Central memory CD8-positive, alpha-beta T cell (primary cell): ENCODE results near the gene CCBE1.
"Not testable (repeated sequence)": the region's sequence is repeated elsewhere in the genome, so short reads cannot be mapped to it uniquely, and the experiment has no call there.

Experiments used
- ATAC-seq: fragments of 150-1000 bp; cut with Tn5 transposase; replicated peaks from 2 replicates; pipeline ENCODE4 v1.10.0; 2022; ENCODE audit warnings: mild to moderate bottlenecking, moderate FRiP score, moderate number of reproducible peaks; ENCODE audit not compliant: poor library complexity, severe bottlenecking; ENCODE audit errors: extremely low read depth
- DNase-seq, 2 donors: peaks; one replicate each; pipeline ENCODE4 v3.0.0; 2021; ENCODE audit warnings: low spot score in 2 of 2
- H3K27ac Mint-ChIP-seq: one replicate; pipeline ENCODE4 v1.8.0; 2022; ENCODE audit warnings: low read depth, mild to moderate bottlenecking, moderate library complexity, mixed read lengths
- H3K27me3 Mint-ChIP-seq: one replicate; pipeline ENCODE4 v1.8.0; 2022; ENCODE audit warnings: mixed read lengths
- H3K36me3 Mint-ChIP-seq: one replicate; pipeline ENCODE4 v1.8.0; 2022; ENCODE audit warnings: mild to moderate bottlenecking, moderate library complexity, mixed read lengths; ENCODE audit not compliant: insufficient read depth
- H3K4me1 Mint-ChIP-seq: one replicate; pipeline ENCODE4 v1.8.0; 2022; ENCODE audit warnings: mixed read lengths
- H3K4me3 Mint-ChIP-seq: one replicate; pipeline ENCODE4 v1.8.0; 2022; ENCODE audit warnings: mild to moderate bottlenecking, moderate library complexity, mixed read lengths
- H3K9me3 Mint-ChIP-seq: one replicate; pipeline ENCODE4 v1.8.0; 2022; ENCODE audit warnings: mixed read lengths

Gene CCBE1

DNA sequence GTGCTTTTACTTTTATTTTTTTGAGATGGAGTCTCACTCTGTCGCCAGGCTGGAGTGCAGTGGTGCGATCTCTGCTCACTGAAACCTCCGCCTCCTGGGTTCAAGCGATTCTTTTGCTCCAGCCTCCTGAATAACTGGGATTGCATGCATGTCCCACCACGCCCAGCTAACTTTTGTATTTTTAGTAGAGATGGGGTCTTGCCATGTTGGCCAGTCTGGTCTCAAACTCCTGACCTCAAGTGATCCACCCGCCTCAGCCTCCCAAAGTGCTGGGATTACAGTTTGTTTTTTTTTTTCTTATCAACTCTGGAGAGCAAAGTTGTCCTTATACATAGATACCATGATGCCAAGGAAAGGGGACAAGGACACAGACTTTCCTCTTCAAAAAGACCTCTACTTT, 181.3 kb downstream of the CCBE1 start:
- not testable (repeated sequence) for H3K27ac Mint-ChIP-seq, H3K4me1 Mint-ChIP-seq, H3K36me3 Mint-ChIP-seq, DNase-seq, H3K9me3 Mint-ChIP-seq, H3K4me3 Mint-ChIP-seq, ATAC-seq
- H3K27me3 Mint-ChIP-seq: peaks cover 26% of the 10 kb centered on the region

DNA sequence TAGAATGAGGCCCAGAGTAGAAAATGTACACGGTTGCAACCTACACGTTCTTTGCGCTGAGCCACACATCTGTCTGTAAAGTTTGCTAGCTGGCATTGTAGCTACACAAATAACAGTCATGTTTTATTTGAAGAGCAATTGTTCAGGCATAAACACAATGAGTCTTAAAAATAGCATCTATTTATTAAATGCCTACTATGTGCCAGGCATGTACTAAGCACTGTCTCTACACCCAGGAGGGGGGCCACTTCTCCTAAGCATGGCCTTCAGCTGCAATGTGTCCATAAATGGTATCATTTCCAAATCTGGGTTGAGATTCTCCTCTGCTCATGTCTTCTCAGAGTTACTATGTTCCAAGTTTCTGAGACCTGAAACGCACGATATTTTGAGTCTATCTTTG, 182.1 kb downstream of the CCBE1 start:
- Mint-ChIP-seq H3K4me1 (no peaks in the 10 kb centered on the region), H3K36me3 (no peaks in the 10 kb centered on the region), H3K27ac (no peak overlapping the region), H3K27me3 (peaks cover 26% of the 10 kb centered on the region), H3K4me3 (no peak overlapping the region), H3K9me3 (no peaks in the 10 kb centered on the region)
- DNase-seq (no peak), ATAC-seq (no peak)

- Mint-ChIP-seq H3K4me1 (no peaks in the 10 kb centered on the region), H3K36me3 (no peaks in the 10 kb centered on the region), H3K27ac (no peak overlapping the region), H3K4me3 (no peak overlapping the region), H3K9me3 (no peaks in the 10 kb centered on the region), H3K27me3 (peaks cover 26% of the 10 kb centered on the region)
- no peak for DNase-seq
- ATAC-seq: no peak
Measured at GRCh38 chr18:59514203-59514602, 183.0 kb downstream of the CCBE1 start.

DNA sequence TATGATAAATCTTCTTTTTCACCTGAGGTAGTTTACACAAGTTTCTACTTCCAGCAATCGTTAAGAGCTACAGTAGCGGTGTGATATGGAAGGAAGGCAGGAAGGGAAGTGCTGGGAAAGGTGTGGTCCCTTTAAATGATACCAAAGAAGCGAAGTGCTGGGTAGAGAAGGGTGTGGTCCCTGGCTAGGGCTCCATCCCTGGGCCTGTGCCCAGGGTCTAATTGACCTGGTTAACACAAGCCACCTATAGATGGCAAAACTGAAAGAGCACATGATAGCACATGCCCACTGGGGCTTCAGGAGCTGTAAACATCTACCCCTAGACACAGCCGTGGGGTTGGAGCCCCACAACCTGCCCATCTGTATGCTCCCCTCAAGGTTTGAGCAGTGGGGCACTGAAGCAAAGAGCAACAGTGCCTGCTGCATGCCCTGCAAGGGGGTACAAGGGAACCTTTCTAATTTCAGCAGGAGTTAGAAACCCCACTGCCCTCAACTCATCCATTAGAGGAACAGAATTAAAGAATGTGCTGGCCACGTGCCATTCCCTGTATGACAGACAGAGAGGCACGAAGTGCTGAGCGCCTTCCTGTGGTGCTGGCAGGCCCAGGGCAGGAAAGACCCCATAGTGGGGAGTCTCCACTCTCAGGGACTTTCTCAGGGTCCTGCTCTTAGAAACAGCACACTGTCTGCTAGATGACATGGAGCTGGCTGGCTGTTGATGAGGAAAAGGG, 185.0 kb downstream of the CCBE1 start:
- no peak for DNase-seq
- H3K9me3 Mint-ChIP-seq: no peaks in the 10 kb centered on the region
- peaks cover 26% of the 10 kb centered on the region for H3K27me3 Mint-ChIP-seq
- H3K27ac Mint-ChIP-seq: no peak overlapping the region
- no peak overlapping the region for H3K4me3 Mint-ChIP-seq
- no peaks in the 10 kb centered on the region for H3K4me1 Mint-ChIP-seq
- H3K36me3 Mint-ChIP-seq: no peaks in the 10 kb centered on the region
- ATAC-seq: no peak

DNA sequence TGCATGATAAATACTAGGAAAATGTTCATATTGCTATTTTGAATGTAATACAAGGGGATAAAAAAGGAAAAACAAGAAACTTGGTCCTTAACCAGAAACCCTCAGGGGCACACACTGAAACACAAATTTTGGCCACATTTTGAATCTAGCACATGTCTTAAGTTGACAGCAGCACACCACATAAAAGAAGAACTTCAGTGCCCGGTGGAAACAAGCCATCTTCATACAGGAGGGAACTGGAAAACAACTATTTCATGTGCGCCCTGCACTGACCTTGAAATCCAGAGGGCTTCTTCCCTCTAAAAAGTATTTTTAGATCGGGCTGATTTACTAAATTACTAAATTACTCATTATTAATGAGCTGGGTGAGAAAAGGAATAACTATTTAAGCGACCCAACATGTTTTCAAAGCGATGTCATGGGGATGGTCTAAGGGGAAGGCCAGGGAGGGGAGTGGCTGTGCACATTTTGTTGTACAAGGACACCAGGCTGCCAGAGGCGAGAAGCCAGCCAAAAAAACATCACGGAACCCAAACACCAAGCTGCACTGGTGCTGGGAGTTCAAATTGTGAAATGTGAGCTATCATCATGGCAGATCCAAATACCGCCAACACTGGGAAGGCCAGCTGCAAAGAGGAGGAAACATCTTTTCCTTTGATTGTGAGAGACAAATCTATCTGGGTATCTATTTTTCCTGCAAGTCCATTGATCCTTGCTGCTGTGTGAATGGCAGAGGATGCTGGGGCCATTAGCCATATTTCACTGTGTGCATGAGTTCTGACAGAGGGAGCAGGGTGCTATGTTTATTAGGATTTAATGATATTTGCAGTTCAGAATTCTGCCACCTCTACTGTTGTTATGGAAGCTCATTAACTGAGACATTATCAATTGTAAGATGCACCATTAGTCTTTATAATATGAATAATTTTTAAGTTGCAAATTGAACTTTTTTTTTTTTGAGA, 187.5 kb downstream of the CCBE1 start:
- H3K27ac Mint-ChIP-seq: no peak overlapping the region
- ATAC-seq (no peak), DNase-seq (no peak)
- no peaks in the 10 kb centered on the region for H3K9me3 Mint-ChIP-seq
- no peaks in the 10 kb centered on the region for H3K36me3 Mint-ChIP-seq
- peaks cover 26% of the 10 kb centered on the region for H3K27me3 Mint-ChIP-seq
- no peak overlapping the region for H3K4me3 Mint-ChIP-seq
- H3K4me1 Mint-ChIP-seq: no peaks in the 10 kb centered on the region

DNA sequence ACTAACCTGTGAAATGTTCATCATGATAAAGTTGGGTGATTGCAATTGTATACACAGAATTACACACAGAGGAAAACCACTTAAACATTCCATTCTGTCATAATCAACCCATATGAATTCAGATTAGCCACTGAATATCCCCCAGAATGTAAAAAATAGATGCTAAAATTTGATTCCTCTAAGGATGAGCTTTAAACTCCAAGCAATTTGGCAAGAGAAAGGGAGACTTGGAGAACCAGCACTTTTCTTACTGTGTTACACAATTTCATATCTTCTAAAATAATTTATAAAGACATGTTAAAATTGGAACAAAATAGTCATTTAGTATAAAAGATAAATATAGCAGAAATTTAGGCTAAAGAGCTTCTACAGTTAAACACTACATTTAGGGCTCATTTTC, 191.9 kb downstream of the CCBE1 start:
- no peak overlapping the region for H3K4me3 Mint-ChIP-seq
- no peaks in the 10 kb centered on the region for H3K36me3 Mint-ChIP-seq
- H3K27ac Mint-ChIP-seq: no peak overlapping the region
- no peaks in the 10 kb centered on the region for H3K9me3 Mint-ChIP-seq
- H3K27me3 Mint-ChIP-seq: no peaks in the 10 kb centered on the region
- no peaks in the 10 kb centered on the region for H3K4me1 Mint-ChIP-seq
- DNase-seq: no peak
- ATAC-seq: no peak

- H3K4me1 Mint-ChIP-seq: no peaks in the 10 kb centered on the region
- H3K4me3 Mint-ChIP-seq: no peak overlapping the region
- H3K27me3 Mint-ChIP-seq: no peaks in the 10 kb centered on the region
- peaks cover 7% of the 10 kb centered on the region for H3K9me3 Mint-ChIP-seq
- ATAC-seq (no peak), DNase-seq (no peak)
- no peaks in the 10 kb centered on the region for H3K36me3 Mint-ChIP-seq
- no peak overlapping the region for H3K27ac Mint-ChIP-seq
Measured at GRCh38 chr18:59502274-59503175, 194.7 kb downstream of the CCBE1 start.

GRCh38 chr18:59501920-59502273, 195.3 kb downstream of the CCBE1 start:
- no peaks in the 10 kb centered on the region for H3K27me3 Mint-ChIP-seq
- no peak for ATAC-seq
- peaks cover 7% of the 10 kb centered on the region for H3K9me3 Mint-ChIP-seq

DNA sequence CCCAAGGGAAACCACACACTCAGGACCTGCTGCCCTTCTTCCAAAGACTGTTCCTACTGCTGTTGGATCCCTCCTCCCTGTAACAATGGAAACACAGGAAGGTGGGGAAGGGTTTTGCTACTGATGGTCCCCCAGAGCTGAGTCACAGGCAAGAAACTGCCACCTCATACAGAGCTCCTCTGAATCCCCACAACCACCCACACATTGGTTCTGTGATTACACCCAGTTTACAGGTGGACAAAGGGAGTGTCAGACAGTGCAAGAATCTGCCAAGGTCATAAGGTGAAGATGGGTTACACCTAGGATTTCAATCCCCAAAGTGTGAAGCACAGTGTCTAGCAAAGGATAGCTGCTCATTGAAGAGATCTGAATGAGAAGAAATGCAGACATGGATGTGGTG, 196.5 kb downstream of the CCBE1 start:
- H3K36me3 Mint-ChIP-seq: no peaks in the 10 kb centered on the region
- H3K9me3 Mint-ChIP-seq: peaks cover 7% of the 10 kb centered on the region
- H3K4me3 Mint-ChIP-seq: no peak overlapping the region
- H3K27me3 Mint-ChIP-seq: no peaks in the 10 kb centered on the region
- H3K27ac Mint-ChIP-seq: no peak overlapping the region
- H3K4me1 Mint-ChIP-seq: no peaks in the 10 kb centered on the region
- no peak for ATAC-seq
- DNase-seq: no peak

More at GRCh38 chr18:59501920-59502273, 195.3 kb downstream of the CCBE1 start:
- Mint-ChIP-seq H3K4me1 (no peaks in the 10 kb centered on the region), H3K27ac (no peak overlapping the region), H3K36me3 (no peaks in the 10 kb centered on the region), H3K4me3 (no peak overlapping the region)
- no peak for DNase-seq

- ATAC-seq (no peak), DNase-seq (no peak)
- Mint-ChIP-seq H3K36me3 (no peaks in the 10 kb centered on the region), H3K4me1 (no peaks in the 10 kb centered on the region), H3K9me3 (peaks cover 7% of the 10 kb centered on the region), H3K27ac (no peak overlapping the region), H3K4me3 (no peak overlapping the region), H3K27me3 (no peaks in the 10 kb centered on the region)
Measured at GRCh38 chr18:59498506-59499086, 198.6 kb downstream of the CCBE1 start.

DNA sequence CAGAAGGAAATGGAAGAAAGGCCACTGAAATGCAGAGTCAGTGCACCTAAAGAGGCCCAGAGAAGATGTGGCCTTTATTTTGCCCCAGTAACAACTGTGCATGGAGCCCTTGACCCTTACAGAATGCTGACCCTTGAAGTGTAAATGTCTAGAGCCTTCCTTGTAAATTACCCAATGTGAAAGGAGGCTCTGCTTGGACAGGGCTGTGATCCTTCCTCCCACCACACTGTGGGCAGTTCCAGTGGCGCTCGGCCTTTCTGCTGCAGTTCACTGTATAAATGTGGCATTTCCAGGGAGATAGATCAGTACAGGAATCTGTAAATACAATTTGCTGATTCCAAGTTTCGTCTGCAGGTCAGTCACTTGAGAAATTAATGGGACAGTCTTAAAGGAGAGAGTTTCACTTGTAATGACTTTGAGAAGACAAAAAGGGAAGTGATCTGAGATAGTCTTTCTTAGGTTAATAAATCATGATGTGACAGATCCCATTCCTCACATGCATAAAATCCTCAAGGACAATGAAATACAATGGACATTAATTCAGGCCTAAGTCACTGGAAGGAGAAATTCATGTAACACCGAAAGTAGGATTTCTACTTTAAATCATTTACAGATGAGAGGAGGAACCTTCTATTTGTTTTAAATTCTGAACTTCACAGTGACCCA, 204.3 kb downstream of the CCBE1 start:
- H3K27me3 Mint-ChIP-seq: no peaks in the 10 kb centered on the region
- H3K27ac Mint-ChIP-seq: no peak overlapping the region
- no peak overlapping the region for H3K4me3 Mint-ChIP-seq
- no peak for DNase-seq
- H3K36me3 Mint-ChIP-seq: peaks cover 1% of the 10 kb centered on the region
- H3K9me3 Mint-ChIP-seq: no peaks in the 10 kb centered on the region
- no peaks in the 10 kb centered on the region for H3K4me1 Mint-ChIP-seq
- ATAC-seq: no peak

- H3K4me1 Mint-ChIP-seq: no peaks in the 10 kb centered on the region
- H3K4me3 Mint-ChIP-seq: no peak overlapping the region
- no peak for DNase-seq
- peaks cover 1% of the 10 kb centered on the region for H3K36me3 Mint-ChIP-seq
- H3K27me3 Mint-ChIP-seq: peaks cover 19% of the 10 kb centered on the region
- ATAC-seq: no peak
- no peaks in the 10 kb centered on the region for H3K9me3 Mint-ChIP-seq
- H3K27ac Mint-ChIP-seq: no peak overlapping the region
Measured at GRCh38 chr18:59488899-59489298, 208.3 kb downstream of the CCBE1 start.
